UCSD-AML1 (cell line): ENCODE results near the gene EIF4G3.
"Not testable (repeated sequence)": the region's sequence is repeated elsewhere in the genome, so short reads cannot be mapped to it uniquely, and the experiment has no call there.

Experiments used
- DNase-seq: peaks from one replicate; lab custom pipeline; 2025; ENCODE audit not compliant: unreplicated experiment; lab: John Stamatoyannopoulos, UW

The EIF4G3 gene

GRCh38 chr1:21034725-21035628 is 141.7 kb downstream of the EIF4G3 start:
- no peak for DNase-seq

- no peak for DNase-seq
Observed at GRCh38 chr1:21032741-21033140, 144.0 kb downstream of the EIF4G3 start.

GRCh38 chr1:21030181-21030580 is 146.5 kb downstream of the EIF4G3 start:
- DNase-seq: no peak

- no peak for DNase-seq
Observed at GRCh38 chr1:21028520-21029145, 148.1 kb downstream of the EIF4G3 start.

GRCh38 chr1:21027805-21028204 is 148.9 kb downstream of the EIF4G3 start:
- DNase-seq: no peak

GRCh38 chr1:21024918-21025317 is 151.8 kb downstream of the EIF4G3 start:
- DNase-seq: no peak

GRCh38 chr1:21024136-21024896 is 152.4 kb downstream of the EIF4G3 start:
- DNase-seq: not testable (repeated sequence)

- DNase-seq: peak; percentile 15
Observed at GRCh38 chr1:21022279-21023040, 154.2 kb downstream of the EIF4G3 start.

GRCh38 chr1:21021311-21021710 is 155.4 kb downstream of the EIF4G3 start:
- no peak for DNase-seq

- no peak for DNase-seq
Observed at GRCh38 chr1:21020151-21020550, 156.5 kb downstream of the EIF4G3 start.

- DNase-seq: no peak
Observed at GRCh38 chr1:21018673-21019072, 158.0 kb downstream of the EIF4G3 start.

- no peak for DNase-seq
Observed at GRCh38 chr1:21013510-21013909, 163.2 kb downstream of the EIF4G3 start.

- DNase-seq: no peak
Observed at GRCh38 chr1:21012937-21013336, 163.8 kb downstream of the EIF4G3 start.

GRCh38 chr1:21007876-21008275 is 168.8 kb downstream of the EIF4G3 start:
- DNase-seq: no peak

- no peak for DNase-seq
Observed at GRCh38 chr1:21005466-21006239, 171.0 kb downstream of the EIF4G3 start.

- DNase-seq: no peak
Observed at GRCh38 chr1:21003281-21004045, 173.2 kb downstream of the EIF4G3 start.

- no peak for DNase-seq
Observed at GRCh38 chr1:21001042-21001441, 175.7 kb downstream of the EIF4G3 start.

GRCh38 chr1:21000245-21000594 is 176.5 kb downstream of the EIF4G3 start:
- no peak for DNase-seq

- no peak for DNase-seq
Observed at GRCh38 chr1:20999525-21000244, 177.0 kb downstream of the EIF4G3 start.
